SK-N-SH treated with all-trans-retinoic acid at 6 μM for 48 hours (cell line): ENCODE measurements around the gene ZNF764.

Experiments
- ATAC-seq: fragments of 200-7000 bp; cut with Tn5 transposase; 3 replicates; pipeline ENCODE4 v1.9.1; 2020; ENCODE audit warnings: mild to moderate bottlenecking, moderate library complexity
- ARNTL ChIP-seq: fragments of 450-650 bp; formaldehyde crosslinking; IDR thresholded peaks from 2 replicates; pipeline ENCODE4 v1.5.0; 2020; ENCODE audit warnings: low read depth, mild to moderate bottlenecking, moderate library complexity, borderline replicate concordance
- BACH2 ChIP-seq: fragments of 250-450 bp; sonication (Bioruptor Pico); IDR thresholded peaks from 2 replicates; pipeline ENCODE4 v1.9.0; 2021; ENCODE audit warnings: mild to moderate bottlenecking, borderline replicate concordance
- CREB5 ChIP-seq: fragments of 250-450 bp; sonication (Bioruptor Pico); IDR thresholded peaks from 2 replicates; pipeline ENCODE4 v1.5.1; 2020; ENCODE audit warnings: low read depth, mild to moderate bottlenecking, moderate library complexity
- CSDC2 ChIP-seq: fragments of 250-450 bp; sonication (Bioruptor Pico); IDR thresholded peaks from 2 replicates; pipeline ENCODE4 v1.5.0; 2020; ENCODE audit warnings: mild to moderate bottlenecking, moderate library complexity
- CSRNP3 ChIP-seq: fragments of 250-450 bp; sonication (Bioruptor Pico); IDR thresholded peaks from 2 replicates; pipeline ENCODE4 v1.5.1; 2021; ENCODE audit warnings: mild to moderate bottlenecking, moderate library complexity
- ESRRG ChIP-seq: fragments of 250-450 bp; sonication (Bioruptor Pico); IDR thresholded peaks from 2 replicates; pipeline ENCODE4 v1.6.1; 2021; ENCODE audit warnings: mild to moderate bottlenecking
- GLIS3 ChIP-seq: fragments of 250-450 bp; sonication (Bioruptor Pico); IDR thresholded peaks from 2 replicates; pipeline ENCODE4 v1.5.0; 2020; ENCODE audit warnings: mild to moderate bottlenecking, moderate library complexity
- OSR1 ChIP-seq: fragments of 250-450 bp; sonication (Bioruptor Pico); IDR thresholded peaks from 2 replicates; pipeline ENCODE4 v1.8.0; 2022; ENCODE audit warnings: moderate library complexity, mild to moderate bottlenecking, inconsistent platforms
- PATZ1 ChIP-seq: fragments of 250-450 bp; sonication (Bioruptor Pico); IDR thresholded peaks from 2 replicates; pipeline ENCODE4 v1.8.0; 2020; ENCODE audit warnings: mild to moderate bottlenecking, moderate library complexity, borderline replicate concordance
- POU6F1 ChIP-seq: fragments of 250-450 bp; sonication (Bioruptor Pico); IDR thresholded peaks from 2 replicates; pipeline ENCODE4 v1.8.0; 2021; ENCODE audit warnings: low read depth, mild to moderate bottlenecking, moderate library complexity, borderline replicate concordance
- PPARA ChIP-seq: fragments of 250-450 bp; sonication (Bioruptor Pico); IDR thresholded peaks from 2 replicates; pipeline ENCODE4 v1.5.0; 2020; ENCODE audit warnings: mild to moderate bottlenecking, borderline replicate concordance
- RARB ChIP-seq: fragments of 250-450 bp; sonication (Bioruptor Pico); IDR thresholded peaks from 2 replicates; pipeline ENCODE4 v1.8.0; 2021; ENCODE audit warnings: mild to moderate bottlenecking, moderate library complexity
- SNAI2 ChIP-seq: fragments of 250-450 bp; sonication (Bioruptor Pico); IDR thresholded peaks from 2 replicates; pipeline ENCODE4 v1.5.0; 2020; ENCODE audit warnings: mild to moderate bottlenecking, moderate library complexity
- TOX ChIP-seq: fragments of 250-450 bp; sonication (Bioruptor Pico); IDR thresholded peaks from 2 replicates; pipeline ENCODE4 v1.8.0; 2021; ENCODE audit warnings: mild to moderate bottlenecking, moderate library complexity, borderline replicate concordance
- TSHZ2 ChIP-seq: fragments of 250-450 bp; sonication (Bioruptor Pico); IDR thresholded peaks from 2 replicates; pipeline ENCODE4 v1.5.0; 2020; ENCODE audit warnings: mild to moderate bottlenecking, moderate library complexity
- ZFP3 ChIP-seq: fragments of 250-450 bp; sonication (Bioruptor Pico); IDR thresholded peaks from 2 replicates; pipeline ENCODE4 v1.5.0; 2020; ENCODE audit warnings: mild to moderate bottlenecking, moderate library complexity
- ZNF70 ChIP-seq: fragments of 450-650 bp; formaldehyde crosslinking; IDR thresholded peaks from 2 replicates; pipeline ENCODE4 v1.5.0; 2020; ENCODE audit warnings: mild to moderate bottlenecking, moderate library complexity
- ZNF8 ChIP-seq: fragments of 450-650 bp; formaldehyde crosslinking; IDR thresholded peaks from 2 replicates; pipeline ENCODE4 v1.5.0; 2020; ENCODE audit warnings: mild to moderate bottlenecking, moderate library complexity

The ZNF764 gene

GRCh38 chr16:30519120-30520049 is 38.8 kb downstream of the ZNF764 start (continued):
- TF ChIP-seq TSHZ2 (CRISPR knock-in tag) (no peak), ZNF8 (CRISPR knock-in tag) (no peak), ARNTL (CRISPR knock-in tag) (no peak), RARB (CRISPR knock-in tag) (no peak), GLIS3 (CRISPR knock-in tag) (no peak), PPARA (no peak)

GRCh38 chr16:30518552-30518951 is 39.6 kb downstream of the ZNF764 start:
- ATAC-seq: no peak
- TF ChIP-seq POU6F1 (CRISPR knock-in tag) (no peak), CSRNP3 (CRISPR knock-in tag) (no peak), PATZ1 (CRISPR knock-in tag) (no peak), ZNF70 (CRISPR knock-in tag) (no peak), GLIS3 (CRISPR knock-in tag) (no peak), CREB5 (CRISPR knock-in tag) (no peak), ZFP3 (CRISPR knock-in tag) (no peak), ZNF8 (CRISPR knock-in tag) (no peak), BACH2 (CRISPR knock-in tag) (no peak), TOX (CRISPR knock-in tag) (no peak), TSHZ2 (CRISPR knock-in tag) (no peak), SNAI2 (CRISPR knock-in tag) (no peak), OSR1 (CRISPR knock-in tag) (no peak), CSDC2 (CRISPR knock-in tag) (no peak), ESRRG (no peak)
